ENCODE results near the gene CRYBA4. TPM values are rescaled to one million over a fixed set of nuclear protein-coding genes. Genes with fewer than 3 reads are reported as not detected.

The CRYBA4 gene
- total and polyA plus RNA-seq, 10 of the 15 experiments (the other 5 are each of a cell fraction or from before 2014, with no cell fraction given), result 0.12 to 0.17 TPM; not detected in 8

DNA sequence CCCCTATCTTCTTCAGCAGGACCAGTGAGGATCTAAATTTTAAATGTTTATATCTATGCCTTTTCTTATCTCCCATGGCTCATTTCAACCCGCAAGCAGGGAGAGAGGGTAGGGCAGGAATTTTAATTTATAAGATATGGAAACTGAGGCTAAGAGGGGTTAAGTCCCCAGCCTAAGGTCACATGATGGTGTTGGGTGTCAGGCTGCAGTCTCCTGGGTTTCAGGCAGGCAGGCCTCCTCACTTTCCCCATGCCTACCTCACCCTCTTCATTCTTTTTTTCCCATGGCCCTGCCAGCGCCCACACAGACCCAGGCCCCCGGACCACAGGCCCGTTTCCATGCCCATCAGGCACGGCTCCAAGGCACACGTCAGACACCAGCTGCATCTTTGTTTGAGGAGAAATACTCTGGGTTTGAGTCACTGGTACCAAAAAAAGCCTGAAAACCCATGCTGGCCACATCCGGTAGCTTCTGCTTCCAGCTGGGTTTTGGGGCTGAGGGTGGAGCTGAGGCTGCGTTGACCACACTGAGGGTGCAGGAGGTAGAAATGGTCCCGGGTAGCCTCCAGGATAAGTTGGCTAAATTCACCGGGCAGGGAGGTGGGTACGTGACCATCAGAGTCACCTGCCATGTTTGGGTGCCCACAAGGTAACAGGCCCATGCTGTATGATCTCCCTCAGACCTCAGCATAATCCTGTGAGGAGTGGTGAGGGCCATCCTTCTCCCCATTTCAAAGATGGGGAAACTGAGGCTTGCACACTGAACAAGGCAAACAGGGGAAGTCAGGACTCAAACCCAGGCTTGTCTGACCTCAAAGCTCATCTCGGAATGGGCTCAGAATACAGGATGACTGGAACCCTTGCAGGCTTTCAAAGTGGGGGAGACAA is 11.4 kb upstream of the CRYBA4 start (continued):
- TF ChIP-seq, protein P1, sequence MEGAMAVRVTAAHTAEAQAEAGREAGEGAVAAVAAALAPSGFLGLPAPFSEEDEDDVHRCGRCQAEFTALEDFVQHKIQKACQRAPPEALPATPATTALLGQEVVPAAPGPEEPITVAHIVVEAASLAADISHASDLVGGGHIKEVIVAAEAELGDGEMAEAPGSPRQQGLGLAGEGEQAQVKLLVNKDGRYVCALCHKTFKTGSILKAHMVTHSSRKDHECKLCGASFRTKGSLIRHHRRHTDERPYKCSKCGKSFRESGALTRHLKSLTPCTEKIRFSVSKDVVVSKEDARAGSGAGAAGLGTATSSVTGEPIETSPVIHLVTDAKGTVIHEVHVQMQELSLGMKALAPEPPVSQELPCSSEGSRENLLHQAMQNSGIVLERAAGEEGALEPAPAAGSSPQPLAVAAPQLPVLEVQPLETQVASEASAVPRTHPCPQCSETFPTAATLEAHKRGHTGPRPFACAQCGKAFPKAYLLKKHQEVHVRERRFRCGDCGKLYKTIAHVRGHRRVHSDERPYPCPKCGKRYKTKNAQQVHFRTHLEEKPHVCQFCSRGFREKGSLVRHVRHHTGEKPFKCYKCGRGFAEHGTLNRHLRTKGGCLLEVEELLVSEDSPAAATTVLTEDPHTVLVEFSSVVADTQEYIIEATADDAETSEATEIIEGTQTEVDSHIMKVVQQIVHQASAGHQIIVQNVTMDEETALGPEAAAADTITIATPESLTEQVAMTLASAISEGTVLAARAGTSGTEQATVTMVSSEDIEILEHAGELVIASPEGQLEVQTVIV (IDR thresholded peaks at IDR 0.05; ENCODE audit: borderline replicate concordance, partially characterized antibody), result no peak
- TF ChIP-seq HDAC6 (IDR thresholded peaks at IDR 0.05; ENCODE audit: unreplicated experiment) (no peak), MYB (IDR thresholded peaks at IDR 0.05; ENCODE audit: borderline replicate concordance, low read depth, low read length) (no peak), NFYA (IDR thresholded peaks at IDR 0.05; ENCODE audit: borderline replicate concordance, low read depth, low read length) (no peak), RUNX3 (IDR thresholded peaks at IDR 0.05; ENCODE audit: low read length) (peak; percentile 100), TARDBP (IDR thresholded peaks at IDR 0.05; ENCODE audit: borderline replicate concordance) (peak; percentile 81; the same call in 1 of the 2 replicates), SRF (IDR thresholded peaks at IDR 0.05; ENCODE audit: low read depth in 2 of 2, low read length in 2 of 2) (peak in 1 of 2 experiments; percentile 88; a peak in 2 of 4 replicates), LARP7 (IDR thresholded peaks at IDR 0.05) (no peak; the same call in 1 of the 2 replicates), MEF2A (IDR thresholded peaks at IDR 0.05; ENCODE audit: insufficient read depth, low read depth, low read length) (peak; percentile 100), FOXM1 (IDR thresholded peaks at IDR 0.05; ENCODE audit: low read depth, low read length) (peak; percentile 99), TAF1 (IDR thresholded peaks at IDR 0.05; ENCODE audit: borderline replicate concordance, low read depth, low read length) (0 out of 2 replicates have a peak, but pooled peaks have one; percentile 52), GATAD2B (conservative IDR thresholded peaks at IDR 0.05; ENCODE audit: low read depth) (peak; percentile 99), CHD1 (IDR thresholded peaks at IDR 0.05; ENCODE audit: low read depth, low read length) (no peak), RFX5 (IDR thresholded peaks at IDR 0.05; ENCODE audit: low read depth, low read length) (no peak), STAT3 (IDR thresholded peaks at IDR 0.05; ENCODE audit: low read depth, low read length) (no peak), CHD2 (IDR thresholded peaks at IDR 0.05; ENCODE audit: borderline replicate concordance, low read depth, low read length) (peak; percentile 89), WRNIP1 (IDR thresholded peaks at IDR 0.05; ENCODE audit: borderline replicate concordance, low read depth, low read length) (no peak), SIX5 (IDR thresholded peaks at IDR 0.05; ENCODE audit: low read depth, low read length, severe bottlenecking) (no peak), NR2C2 (IDR thresholded peaks at IDR 0.05; ENCODE audit: borderline replicate concordance, control insufficient read depth, insufficient read length, low read depth) (no peak), SREBF1 (IDR thresholded peaks at IDR 0.05; ENCODE audit: low read length) (no peak), PAX8 (IDR thresholded peaks at IDR 0.05) (no peak)
- TF ChIP-seq, protein P2, sequence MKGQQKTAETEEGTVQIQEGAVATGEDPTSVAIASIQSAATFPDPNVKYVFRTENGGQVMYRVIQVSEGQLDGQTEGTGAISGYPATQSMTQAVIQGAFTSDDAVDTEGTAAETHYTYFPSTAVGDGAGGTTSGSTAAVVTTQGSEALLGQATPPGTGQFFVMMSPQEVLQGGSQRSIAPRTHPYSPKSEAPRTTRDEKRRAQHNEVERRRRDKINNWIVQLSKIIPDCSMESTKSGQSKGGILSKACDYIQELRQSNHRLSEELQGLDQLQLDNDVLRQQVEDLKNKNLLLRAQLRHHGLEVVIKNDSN (IDR thresholded peaks at IDR 0.05; ENCODE audit: borderline replicate concordance, extremely low read length, insufficient read depth, low read depth, low read length), result peak; percentile 23
- TF ChIP-seq, protein P3, sequence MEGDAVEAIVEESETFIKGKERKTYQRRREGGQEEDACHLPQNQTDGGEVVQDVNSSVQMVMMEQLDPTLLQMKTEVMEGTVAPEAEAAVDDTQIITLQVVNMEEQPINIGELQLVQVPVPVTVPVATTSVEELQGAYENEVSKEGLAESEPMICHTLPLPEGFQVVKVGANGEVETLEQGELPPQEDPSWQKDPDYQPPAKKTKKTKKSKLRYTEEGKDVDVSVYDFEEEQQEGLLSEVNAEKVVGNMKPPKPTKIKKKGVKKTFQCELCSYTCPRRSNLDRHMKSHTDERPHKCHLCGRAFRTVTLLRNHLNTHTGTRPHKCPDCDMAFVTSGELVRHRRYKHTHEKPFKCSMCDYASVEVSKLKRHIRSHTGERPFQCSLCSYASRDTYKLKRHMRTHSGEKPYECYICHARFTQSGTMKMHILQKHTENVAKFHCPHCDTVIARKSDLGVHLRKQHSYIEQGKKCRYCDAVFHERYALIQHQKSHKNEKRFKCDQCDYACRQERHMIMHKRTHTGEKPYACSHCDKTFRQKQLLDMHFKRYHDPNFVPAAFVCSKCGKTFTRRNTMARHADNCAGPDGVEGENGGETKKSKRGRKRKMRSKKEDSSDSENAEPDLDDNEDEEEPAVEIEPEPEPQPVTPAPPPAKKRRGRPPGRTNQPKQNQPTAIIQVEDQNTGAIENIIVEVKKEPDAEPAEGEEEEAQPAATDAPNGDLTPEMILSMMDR (IDR thresholded peaks at IDR 0.05 in 2 of 3, conservative IDR thresholded peaks at IDR 0.05 in 1 of 3; ENCODE audit: control insufficient read depth in 2 of 3, extremely low read depth in 1 of 3, insufficient read depth in 1 of 3, low read depth in 3 of 3, low read length in 3 of 3), result no peak
- TF ChIP-seq, protein P4, sequence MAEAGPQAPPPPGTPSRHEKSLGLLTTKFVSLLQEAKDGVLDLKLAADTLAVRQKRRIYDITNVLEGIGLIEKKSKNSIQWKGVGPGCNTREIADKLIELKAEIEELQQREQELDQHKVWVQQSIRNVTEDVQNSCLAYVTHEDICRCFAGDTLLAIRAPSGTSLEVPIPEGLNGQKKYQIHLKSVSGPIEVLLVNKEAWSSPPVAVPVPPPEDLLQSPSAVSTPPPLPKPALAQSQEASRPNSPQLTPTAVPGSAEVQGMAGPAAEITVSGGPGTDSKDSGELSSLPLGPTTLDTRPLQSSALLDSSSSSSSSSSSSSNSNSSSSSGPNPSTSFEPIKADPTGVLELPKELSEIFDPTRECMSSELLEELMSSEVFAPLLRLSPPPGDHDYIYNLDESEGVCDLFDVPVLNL (IDR thresholded peaks at IDR 0.05; ENCODE audit: low read depth, low read length), result no peak
